ENCODE results near the gene PKIG.
"Not testable (repeated sequence)": the region's sequence is repeated elsewhere in the genome, so short reads cannot be mapped to it uniquely, and the experiment has no call there.

The PKIG gene

GRCh38 chr20:44582311-44583025 lies at the start of gene PKIG:
PKIG (plus strand) TSS chr20:44582579; CDS start chr20:44614557, 31,978 bp downstream.
- peak; percentile 87 for DNase-seq (ENCODE audit: low spot score)

- DNase-seq (ENCODE audit: low spot score): no peak
These were observed 49.4 kb upstream of the PKIG start for GRCh38 chr20:44532981-44533331.

- no peak for DNase-seq (ENCODE audit: low spot score)
These were observed 48.5 kb upstream of the PKIG start for GRCh38 chr20:44533928-44534327.

- no peak for DNase-seq (ENCODE audit: low spot score)
These were observed 46.2 kb upstream of the PKIG start for GRCh38 chr20:44536175-44536574.

- no peak for DNase-seq (ENCODE audit: low spot score)
These were observed 44.4 kb upstream of the PKIG start for GRCh38 chr20:44537993-44538392.

- peak; percentile 51 for DNase-seq (ENCODE audit: low spot score)
These were observed 41.5 kb upstream of the PKIG start for GRCh38 chr20:44540834-44541233.

GRCh38 chr20:44541992-44542391 lies 40.4 kb upstream of the PKIG start:
- DNase-seq (ENCODE audit: low spot score): no peak

- DNase-seq (ENCODE audit: low spot score): no peak
These were observed 39.5 kb upstream of the PKIG start for GRCh38 chr20:44542890-44543289.

GRCh38 chr20:44543358-44543757 lies 39.0 kb upstream of the PKIG start:
- no peak for DNase-seq (ENCODE audit: low spot score)

GRCh38 chr20:44544263-44544662 lies 38.1 kb upstream of the PKIG start:
- DNase-seq (ENCODE audit: low spot score): no peak

GRCh38 chr20:44547419-44547818 lies 35.0 kb upstream of the PKIG start:
- DNase-seq (ENCODE audit: low spot score): no peak

- DNase-seq (ENCODE audit: low spot score): no peak
These were observed 33.3 kb upstream of the PKIG start for GRCh38 chr20:44549123-44549522.

GRCh38 chr20:44552050-44552449 lies 30.3 kb upstream of the PKIG start:
- DNase-seq (ENCODE audit: low spot score): no peak

- no peak for DNase-seq (ENCODE audit: low spot score)
These were observed 29.8 kb upstream of the PKIG start for GRCh38 chr20:44552568-44552949.

- peak; percentile 63 for DNase-seq (ENCODE audit: low spot score)
These were observed 29.1 kb upstream of the PKIG start for GRCh38 chr20:44552950-44553908.

- DNase-seq (ENCODE audit: low spot score): no peak
These were observed 23.1 kb upstream of the PKIG start for GRCh38 chr20:44559302-44559701.

- no peak for DNase-seq (ENCODE audit: low spot score)
These were observed 22.1 kb upstream of the PKIG start for GRCh38 chr20:44560229-44560628.

- not testable (repeated sequence) for DNase-seq (ENCODE audit: low spot score)
These were observed 21.6 kb upstream of the PKIG start for GRCh38 chr20:44560818-44561217.

GRCh38 chr20:44561876-44562275 lies 20.5 kb upstream of the PKIG start:
- no peak for DNase-seq (ENCODE audit: low spot score)

GRCh38 chr20:44566018-44566417 lies 16.4 kb upstream of the PKIG start:
- DNase-seq (ENCODE audit: low spot score): no peak

GRCh38 chr20:44566811-44567210 lies 15.6 kb upstream of the PKIG start:
- DNase-seq (ENCODE audit: low spot score): no peak

GRCh38 chr20:44570367-44570766 lies 12.0 kb upstream of the PKIG start:
- no peak for DNase-seq (ENCODE audit: low spot score)

GRCh38 chr20:44571362-44571988 lies 10.9 kb upstream of the PKIG start:
- no peak for DNase-seq (ENCODE audit: low spot score)
